Mammary epithelial cell (primary cell): ENCODE results near the gene DNAL1.

ENCODE experiments used
- EZH2 ChIP-seq: IDR thresholded peaks from 2 replicates; pipeline ENCODE4 v1.6.1; 2012; ENCODE audit warnings: low read length, inconsistent platforms, borderline replicate concordance
- TF ChIP-seq, protein P1 (sequence below), 2 donors: IDR thresholded peaks in 1 of 2; conservative IDR thresholded peaks in 1 of 2; 2 replicates each; pipeline ENCODE4 v1.5.1; 2011 to 2012; ENCODE audit warnings: inconsistent platforms in 2 of 2, low read length in 2 of 2, mild to moderate bottlenecking in 2 of 2, control low read depth in 1 of 2, low read depth in 1 of 2; ENCODE audit not compliant: insufficient read depth in 1 of 2; ENCODE audit errors: extremely low read depth in 1 of 2

DNA sequence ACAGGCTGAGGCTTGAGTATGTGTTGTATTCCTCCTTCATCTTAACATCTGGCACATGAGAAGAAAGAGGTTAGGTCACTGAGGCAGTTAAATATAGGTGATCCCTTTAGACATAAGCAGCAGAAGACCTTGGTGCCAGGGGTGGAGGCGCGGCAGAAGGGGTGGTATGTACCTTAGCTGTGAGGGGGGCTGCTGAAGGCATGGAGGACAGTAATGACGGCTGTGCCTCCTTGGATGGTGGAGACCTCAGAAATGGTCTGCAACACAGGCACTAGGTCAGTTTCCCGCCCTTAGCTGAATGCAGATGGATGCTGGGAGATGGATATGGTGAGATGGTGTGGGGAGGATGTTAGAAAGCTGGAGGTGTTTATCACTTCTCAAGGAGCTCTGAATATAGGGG lies 70.9 kb downstream of the DNAL1 start:
- TF ChIP-seq, protein P1, sequence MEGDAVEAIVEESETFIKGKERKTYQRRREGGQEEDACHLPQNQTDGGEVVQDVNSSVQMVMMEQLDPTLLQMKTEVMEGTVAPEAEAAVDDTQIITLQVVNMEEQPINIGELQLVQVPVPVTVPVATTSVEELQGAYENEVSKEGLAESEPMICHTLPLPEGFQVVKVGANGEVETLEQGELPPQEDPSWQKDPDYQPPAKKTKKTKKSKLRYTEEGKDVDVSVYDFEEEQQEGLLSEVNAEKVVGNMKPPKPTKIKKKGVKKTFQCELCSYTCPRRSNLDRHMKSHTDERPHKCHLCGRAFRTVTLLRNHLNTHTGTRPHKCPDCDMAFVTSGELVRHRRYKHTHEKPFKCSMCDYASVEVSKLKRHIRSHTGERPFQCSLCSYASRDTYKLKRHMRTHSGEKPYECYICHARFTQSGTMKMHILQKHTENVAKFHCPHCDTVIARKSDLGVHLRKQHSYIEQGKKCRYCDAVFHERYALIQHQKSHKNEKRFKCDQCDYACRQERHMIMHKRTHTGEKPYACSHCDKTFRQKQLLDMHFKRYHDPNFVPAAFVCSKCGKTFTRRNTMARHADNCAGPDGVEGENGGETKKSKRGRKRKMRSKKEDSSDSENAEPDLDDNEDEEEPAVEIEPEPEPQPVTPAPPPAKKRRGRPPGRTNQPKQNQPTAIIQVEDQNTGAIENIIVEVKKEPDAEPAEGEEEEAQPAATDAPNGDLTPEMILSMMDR (conservative IDR thresholded peaks at IDR 0.05 in 1 of 2, IDR thresholded peaks at IDR 0.05 in 1 of 2; ENCODE audit: extremely low read depth in 1 of 2, insufficient read depth in 1 of 2, low read depth in 1 of 2, low read length in 2 of 2): no peak
- TF ChIP-seq EZH2: no peak
